Endothelial cell of umbilical vein (primary cell): Measurements from ENCODE around the gene LSG1. TPM values are rescaled to one million over a fixed set of nuclear protein-coding genes. Genes with fewer than 3 reads are reported as not detected.

ENCODE experiments used
- BruUV-seq: library from RNA; stranded (reverse); fragments of 400-500 nt; replicated peaks from 2 replicates; lab custom pipeline; 2021; lab: Mats Ljungman, UMichigan
- CTCF ChIA-PET: fragments of 300-600, 350-600 bp; sonication (Branson Sonifier 250); formaldehyde crosslinking; loops from one replicate; lab custom pipeline; 2021; ENCODE audit warnings: antibody characterized with exemption, inconsistent platforms; lab: Charles Lee
- POLR2A ChIA-PET: fragments of 300-600, 350-600 bp; sonication (Branson Sonifier 250); formaldehyde crosslinking; loops from one replicate; lab custom pipeline; 2021; ENCODE audit warnings: antibody characterized with exemption, inconsistent platforms; lab: Charles Lee
- DNase-seq: peaks from one replicate; pipeline ENCODE4 v3.0.0-alpha.2; 2011; ENCODE audit warnings: low read depth, low spot score
- FAIRE-seq: peaks from 2 replicates; lab custom pipeline; 2011; peaks lifted over from hg19 to GRCh38; lab: Jason Lieb, UNC
- H2AFZ ChIP-seq: 2 replicates; pipeline ENCODE4 v1.6.0; 2012; ENCODE audit warnings: low read depth, low read length, control low read depth, inconsistent platforms
- H3K27ac ChIP-seq: 2 replicates; pipeline ENCODE4 v1.5.1; 2011; ENCODE audit warnings: low read depth, mild to moderate bottlenecking, control low read depth, low read length, moderate library complexity; ENCODE audit not compliant: insufficient read depth
- H3K27me3 ChIP-seq, 2 experiments: 2 replicates each; pipeline versions ENCODE4 v1.6.0 to v1.6.1; 2011; ENCODE audit warnings: low read length in 2 of 2, mixed read lengths in 1 of 2; ENCODE audit not compliant: control insufficient read depth in 2 of 2, insufficient read depth in 2 of 2
- H3K36me3 ChIP-seq, 2 experiments: 2 replicates in 1 of 2; 3 replicates in 1 of 2; pipeline ENCODE4 v1.5.1; 2011; ENCODE audit warnings: low read length in 2 of 2, mild to moderate bottlenecking in 1 of 2, moderate library complexity in 1 of 2; ENCODE audit not compliant: control insufficient read depth in 2 of 2, insufficient read depth in 2 of 2; ENCODE audit errors: extremely low read depth in 1 of 2
- H3K4me1 ChIP-seq: 3 replicates; pipeline ENCODE4 v1.5.1; 2011; ENCODE audit warnings: mild to moderate bottlenecking, low read length; ENCODE audit not compliant: control insufficient read depth, insufficient read depth; ENCODE audit errors: extremely low read depth
- H3K4me2 ChIP-seq: 2 replicates; pipeline ENCODE4 v1.6.1; 2011; ENCODE audit warnings: low read length, control low read depth, mixed read lengths; ENCODE audit not compliant: insufficient read depth
- H3K4me3 ChIP-seq, 3 experiments: fragments of 200-600 bp in 1 of 3; sonication (generic), shearing (Covaris generic) in 1 of 3; replicated peaks in 1 of 3; 2 replicates each; pipeline ENCODE4 v1.5.1; 2011 to 2016; ENCODE audit warnings: control low read depth in 3 of 3, low read length in 3 of 3, mild to moderate bottlenecking in 2 of 3, inconsistent platforms in 1 of 3, low read depth in 1 of 3, moderate library complexity in 1 of 3; ENCODE audit not compliant: insufficient read depth in 1 of 3
- H3K79me2 ChIP-seq: 2 replicates; pipeline ENCODE4 v1.6.0; 2012; ENCODE audit warnings: low read length, inconsistent platforms; ENCODE audit not compliant: control insufficient read depth, insufficient read depth
- H3K9ac ChIP-seq: replicated peaks from 2 replicates; pipeline ENCODE3; 2011; ENCODE audit warnings: low read length, control low read depth; ENCODE audit not compliant: insufficient read depth; ENCODE audit errors: extremely low read depth
- H3K9me1 ChIP-seq: replicated peaks from 3 replicates; pipeline ENCODE4 v1.6.0; 2011; ENCODE audit warnings: mild to moderate bottlenecking, low read length; ENCODE audit not compliant: control insufficient read depth, insufficient read depth; ENCODE audit errors: extremely low read depth
- H3K9me3 ChIP-seq: replicated peaks from 2 replicates; pipeline ENCODE4 v1.5.1; 2012; ENCODE audit warnings: low read length, inconsistent platforms; ENCODE audit not compliant: control insufficient read depth, insufficient read depth
- H4K20me1 ChIP-seq: replicated peaks from 2 replicates; pipeline ENCODE3; 2011; ENCODE audit warnings: mild to moderate bottlenecking, low read length; ENCODE audit not compliant: control insufficient read depth, insufficient read depth; ENCODE audit errors: extremely low read depth
- CTCF ChIP-seq, 2 donors: IDR thresholded peaks; 1 replicate in 1 of 2; 2 replicates in 1 of 2; pipeline ENCODE4 v1.5.1; 2011; ENCODE audit warnings: low read length in 2 of 2, mild to moderate bottlenecking in 2 of 2, moderate library complexity in 2 of 2, control low read depth in 1 of 2, inconsistent platforms in 1 of 2, low read depth in 1 of 2; ENCODE audit not compliant: insufficient read depth in 1 of 2; ENCODE audit errors: extremely low read depth in 1 of 2
- EZH2 ChIP-seq: IDR thresholded peaks from 2 replicates; pipeline ENCODE4 v1.6.1; 2012; ENCODE audit warnings: borderline replicate concordance, low read depth, mild to moderate bottlenecking, moderate library complexity, low read length, inconsistent platforms; ENCODE audit not compliant: severe bottlenecking
- FOS ChIP-seq: IDR thresholded peaks from 2 replicates; pipeline ENCODE4 v1.6.1; 2011; ENCODE audit warnings: mild to moderate bottlenecking, low read length, moderate library complexity, borderline replicate concordance; ENCODE audit not compliant: insufficient read depth
- GATA2 ChIP-seq: IDR thresholded peaks from 2 replicates; pipeline ENCODE4 v1.7.0; 2011; ENCODE audit warnings: low read depth, mild to moderate bottlenecking, moderate library complexity, mixed read lengths, low read length; ENCODE audit not compliant: insufficient read length, insufficient read depth
- JUN ChIP-seq: IDR thresholded peaks from 2 replicates; pipeline ENCODE4 v1.6.1; 2011; ENCODE audit warnings: borderline replicate concordance, low read depth; ENCODE audit not compliant: insufficient read length, insufficient read depth
- MAX ChIP-seq: IDR thresholded peaks from 2 replicates; pipeline ENCODE4 v1.6.1; 2011; ENCODE audit not compliant: insufficient read depth, insufficient read length
- MYC ChIP-seq: IDR thresholded peaks from one replicate; pipeline ENCODE4 v1.6.1; 2011; ENCODE audit warnings: mild to moderate bottlenecking, low read depth, low read length
- POLR2A ChIP-seq: IDR thresholded peaks from 2 replicates; pipeline ENCODE4 v1.6.1; 2012; ENCODE audit warnings: low read depth, mild to moderate bottlenecking, control low read depth, low read length
- POLR2AphosphoS5 ChIP-seq: IDR thresholded peaks from 2 replicates; pipeline ENCODE4 v1.6.1; 2012; ENCODE audit warnings: low read depth, mild to moderate bottlenecking, control low read depth, low read length, moderate library complexity; ENCODE audit not compliant: insufficient read depth
- dilution Hi-C: fragments of 300-500 bp; cut with MboI; formaldehyde crosslinking; loops from one replicate; pipeline ENCODE4 v1.15.0; 2019; ENCODE audit warnings: low sequenced_read_pairs; ENCODE audit not compliant: extremely low pct_ligation_motif_present
- intact Hi-C: fragments of 100-400 bp; cut with micrococcal nuclease; formaldehyde crosslinking; loops from one replicate; pipeline ENCODE4 v1.10.0; 2022
- polyA plus RNA-seq, 4 experiments: library from polyadenylated mRNA; depleted of rRNA in 3 of 4; stranded (reverse) in 3 of 4; unstranded in 1 of 4; fragments of >200 nt; gene quantifications; 2 replicates each; pipeline versions ENCODE4 v1.2.1 to v1.2.3, GENCODE V29; 2011 to 2012; ENCODE audit warnings: missing spikeins in 1 of 4
- total RNA-seq: library from RNA; stranded (reverse); gene quantifications from 2 replicates; pipeline ENCODE4 v1.2.3, GENCODE V29; 2021

The LSG1 gene
- total and polyA plus RNA-seq, 2 donors (not counting 3 experiments of a cell fraction or from before 2014, with no cell fraction given), result 50.0 to 52.7 TPM

- no peaks in the 10 kb centered on the region for H3K79me2 ChIP-seq
- no peak for DNase-seq
- POLR2A ChIA-PET, result no interaction called here
- TF ChIP-seq POLR2A, result no peak
- no peak for TF ChIP-seq JUN
- no peak for TF ChIP-seq CTCF (IDR thresholded peaks at IDR 0.05; ENCODE audit: extremely low read depth in 1 of 2, insufficient read depth in 1 of 2, low read depth in 1 of 2, low read length in 2 of 2)
- no peak for TF ChIP-seq GATA2
- no peak for TF ChIP-seq MYC
- no peak for TF ChIP-seq EZH2
- TF ChIP-seq FOS, result no peak
- no peak for TF ChIP-seq MAX
- TF ChIP-seq POLR2AphosphoS5, result no peak
- peaks cover 9 to 34% of the 10 kb centered on the region in 2 experiments for H3K36me3 ChIP-seq
- no peaks in the 10 kb centered on the region for H3K9me3 ChIP-seq
- BruUV-seq, result no TSS peak
- intact Hi-C loops, result no loop called here
- dilution Hi-C loops, result no loop called here
- no peaks in the 10 kb centered on the region for H3K27me3 ChIP-seq
- H3K9me1 ChIP-seq, result no peaks in the 10 kb centered on the region
- H3K4me1 ChIP-seq, result peaks cover 11% of the 10 kb centered on the region
- no peak overlapping the region for H2AFZ ChIP-seq
- H3K4me2 ChIP-seq, result no peak overlapping the region
- no peak overlapping the region for H3K9ac ChIP-seq
- H3K4me3 ChIP-seq, result no peak overlapping the region
- FAIRE-seq, result no peak
- CTCF ChIA-PET, result interaction anchor here (5.9 kb wide), 1 partner anchor 123 kb away, joined by 210 read pairs; no protein-coding TSS in a partner anchor
- H3K27ac ChIP-seq, result no peak overlapping the region
- no peaks in the 10 kb centered on the region for H4K20me1 ChIP-seq
Measured at GRCh38 chr3:194596906-194597305, 75.1 kb downstream of the LSG1 start.
